NCI-H1048 (cell line): ENCODE measurements around the gene DDX41.

Experiments used
- DNase-seq: peaks from one replicate; lab custom pipeline; 2025; lab: John Stamatoyannopoulos, UW

The DDX41 gene

GRCh38 chr5:177512736-177513380 lies 3.9 kb downstream of the DDX41 start:
- DNase-seq = no peak

- DNase-seq = no peak
Measured at GRCh38 chr5:177511796-177512675, 4.7 kb downstream of the DDX41 start.

GRCh38 chr5:177511181-177511580 lies 5.6 kb downstream of the DDX41 start:
- no peak for DNase-seq

DNA sequence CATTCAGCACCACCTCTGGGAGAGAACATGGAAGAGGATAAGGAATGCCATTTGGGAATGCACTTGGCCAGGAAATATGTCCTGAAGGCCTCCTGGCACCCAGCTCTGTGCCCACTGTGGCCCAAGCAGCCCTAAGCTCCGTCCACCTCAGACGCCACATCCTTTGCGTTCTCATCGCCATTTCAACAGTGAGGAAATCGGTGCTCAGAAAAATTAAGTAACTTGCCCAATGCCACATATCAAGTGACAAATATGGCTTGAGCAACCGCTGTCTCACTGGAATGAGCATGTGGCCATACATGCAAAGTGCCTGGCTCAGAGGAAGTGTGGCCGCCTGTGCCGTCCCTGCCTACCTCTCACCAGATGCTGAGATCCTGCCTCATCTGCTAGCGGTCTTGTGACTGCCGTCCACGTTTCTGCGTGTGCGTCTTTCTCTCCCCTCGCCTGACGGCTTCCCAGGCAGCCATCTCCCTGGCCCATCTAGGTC lies 6.2 kb downstream of the DDX41 start:
- no peak for DNase-seq

DNA sequence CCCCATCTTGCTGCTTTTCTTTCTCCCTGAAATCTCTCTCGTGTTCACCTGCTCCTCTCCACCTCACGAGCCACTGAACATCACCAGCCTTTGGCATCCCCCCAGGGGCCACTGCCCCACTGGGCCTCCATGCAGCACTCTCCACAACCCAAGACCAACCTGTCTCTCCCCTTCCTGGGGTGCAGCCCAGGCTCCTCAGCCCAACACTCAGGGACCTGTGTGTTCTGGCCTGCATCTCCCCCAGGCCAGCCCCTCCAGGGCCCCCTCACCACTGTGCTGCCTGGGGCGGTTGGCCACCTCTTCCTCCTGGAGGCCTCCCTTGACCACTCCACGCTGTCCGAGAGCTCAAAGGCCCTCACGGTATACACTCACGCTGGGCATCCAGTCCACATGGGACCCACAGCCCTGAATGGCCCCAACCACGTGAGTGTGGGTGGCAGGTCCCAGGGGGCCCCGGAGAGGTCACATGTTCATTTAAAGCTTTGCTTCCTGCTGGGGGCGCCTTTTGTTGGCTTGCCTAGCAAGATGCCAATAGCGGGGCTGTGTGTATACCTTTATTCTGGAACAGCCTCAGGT lies 6.7 kb downstream of the DDX41 start:
- DNase-seq = no peak

DNA sequence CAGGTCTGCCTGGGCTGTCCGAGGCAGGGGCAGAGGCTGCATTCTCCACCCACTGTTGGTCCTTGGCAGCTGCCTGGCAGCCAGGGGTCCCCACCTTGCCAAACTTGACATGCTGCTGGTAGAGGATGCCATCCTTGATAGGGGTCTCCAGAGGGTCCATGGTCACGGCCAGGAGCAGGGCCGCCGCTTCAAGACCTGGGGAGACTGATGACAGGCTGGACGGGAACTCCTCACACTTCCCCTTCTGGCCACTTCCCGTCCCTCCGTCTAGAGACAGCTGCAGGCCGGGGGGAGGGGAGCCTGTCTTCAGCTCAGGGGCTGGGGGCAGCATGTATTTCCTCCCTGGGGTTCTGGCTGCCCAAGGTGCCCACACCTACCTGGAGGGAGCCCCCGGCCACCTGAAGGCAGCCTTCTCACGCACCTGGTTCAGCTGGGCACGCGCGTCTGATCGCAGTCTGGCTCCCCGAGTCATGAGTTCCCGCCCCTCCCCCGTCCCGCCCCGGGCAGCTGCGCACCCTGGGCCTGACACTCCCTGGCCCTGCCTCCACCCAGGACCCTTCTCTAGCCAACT lies 7.3 kb downstream of the DDX41 start, which contains the start of gene DOK3:
Gene DOK3 (minus strand): TSS at position 446 of the 571 bp plus-strand sequence. CDS start 286 bp downstream, at position 160.
- no peak for DNase-seq

- no peak for DNase-seq
Measured at GRCh38 chr5:177508837-177509236, 7.9 kb downstream of the DDX41 start.

- DNase-seq = no peak
Measured at GRCh38 chr5:177508221-177508611, 8.5 kb downstream of the DDX41 start.

DNA sequence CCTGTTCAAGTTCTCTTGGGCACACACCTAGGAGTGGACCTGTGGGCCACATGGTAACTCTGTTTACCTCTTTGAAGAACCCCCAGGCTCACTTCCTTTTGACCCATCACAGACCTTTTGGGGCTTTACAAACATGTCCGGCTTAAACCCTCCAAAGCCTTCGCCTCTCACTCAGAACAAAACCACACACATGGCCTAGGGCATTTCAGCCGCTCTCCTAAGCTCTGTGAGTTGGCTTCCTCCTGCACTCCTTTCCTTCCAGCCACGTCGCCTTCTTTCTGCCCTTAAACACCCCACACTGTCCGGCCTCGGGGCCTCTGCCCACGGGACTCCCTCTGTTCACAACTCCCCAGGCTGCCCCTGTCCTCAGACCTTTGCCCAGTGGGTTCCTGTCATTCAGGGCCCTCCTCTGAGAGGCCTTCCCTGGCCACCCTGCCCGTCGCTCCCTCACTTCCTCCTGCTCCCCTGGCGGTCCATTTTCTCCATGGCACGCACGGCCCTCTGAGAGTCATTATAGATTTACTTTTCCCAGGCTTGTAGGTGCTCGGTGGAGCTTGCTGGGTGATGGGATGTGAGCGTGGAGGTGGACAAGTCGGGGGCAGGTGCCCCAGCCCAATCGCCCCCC lies 9.1 kb downstream of the DDX41 start:
- no peak for DNase-seq

DNA sequence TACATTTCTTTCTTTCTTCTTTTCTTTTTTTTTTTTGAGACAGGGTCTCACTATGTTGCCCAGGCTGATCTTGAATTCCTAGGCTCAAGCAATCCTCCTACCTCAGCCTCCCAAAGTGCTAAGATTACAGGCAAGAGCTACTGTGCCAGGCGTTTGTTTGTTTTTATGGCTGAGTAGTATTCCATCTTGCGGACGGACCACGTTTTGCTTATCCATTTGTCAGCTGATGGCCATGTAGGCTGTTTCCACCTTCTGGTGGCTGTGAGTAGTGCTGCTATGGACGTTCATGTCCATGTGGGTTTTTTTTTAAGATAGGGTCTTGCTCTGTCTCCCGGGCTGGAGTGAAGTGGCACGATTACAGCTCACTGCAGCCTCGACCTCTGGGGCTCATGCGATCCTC lies 9.6 kb downstream of the DDX41 start:
- no peak for DNase-seq

GRCh38 chr5:177505075-177505474 lies 11.7 kb downstream of the DDX41 start:
- no peak for DNase-seq

DNA sequence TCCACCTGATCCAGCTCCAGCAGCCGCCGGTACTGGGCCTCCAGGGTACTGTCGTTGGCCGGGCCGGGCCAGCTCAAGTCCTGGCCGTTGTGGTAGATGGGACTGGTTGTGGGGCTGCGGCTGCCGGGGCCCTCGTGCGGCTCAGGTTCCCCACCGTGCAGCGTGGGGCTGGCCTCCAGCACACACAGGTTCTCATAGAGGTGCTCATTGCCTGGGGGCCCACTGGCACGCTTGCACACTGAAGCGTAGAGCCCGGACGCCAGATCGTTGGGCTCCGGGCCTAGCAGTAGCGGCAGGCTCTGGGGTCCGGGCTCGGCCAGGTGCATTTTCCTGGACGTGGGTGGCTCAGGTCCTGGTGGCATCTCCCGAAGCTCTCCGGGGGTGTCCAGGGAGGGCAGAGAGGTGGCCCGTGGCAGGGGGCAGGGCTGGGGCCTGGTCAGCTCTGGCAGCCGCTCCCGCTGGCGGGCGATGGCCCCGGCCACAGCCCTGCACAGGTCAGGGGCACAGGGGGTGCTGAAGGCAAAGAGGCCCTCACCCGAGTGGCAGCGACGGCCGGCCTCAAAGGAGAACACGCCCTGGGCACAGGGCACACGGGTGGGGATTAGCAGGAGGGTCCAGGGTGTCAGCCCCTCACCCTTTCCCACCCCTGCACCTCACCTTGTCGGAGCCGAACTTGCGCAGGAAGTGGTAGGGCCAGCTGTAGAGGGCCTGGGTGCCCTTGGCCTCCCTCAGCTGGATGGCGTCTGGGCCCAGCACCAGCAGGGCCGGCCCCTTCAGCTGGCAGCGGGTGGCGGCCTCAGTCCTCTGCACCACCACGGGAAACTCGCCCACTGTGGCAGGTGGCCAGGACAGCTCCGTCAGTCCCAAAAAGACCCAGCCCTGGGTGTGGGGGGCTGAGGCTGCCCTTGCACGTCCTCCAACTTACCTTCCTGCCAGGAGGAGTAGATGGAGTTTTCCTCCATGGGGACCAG lies 12.4 kb downstream of the DDX41 start:
- no peak for DNase-seq

DNA sequence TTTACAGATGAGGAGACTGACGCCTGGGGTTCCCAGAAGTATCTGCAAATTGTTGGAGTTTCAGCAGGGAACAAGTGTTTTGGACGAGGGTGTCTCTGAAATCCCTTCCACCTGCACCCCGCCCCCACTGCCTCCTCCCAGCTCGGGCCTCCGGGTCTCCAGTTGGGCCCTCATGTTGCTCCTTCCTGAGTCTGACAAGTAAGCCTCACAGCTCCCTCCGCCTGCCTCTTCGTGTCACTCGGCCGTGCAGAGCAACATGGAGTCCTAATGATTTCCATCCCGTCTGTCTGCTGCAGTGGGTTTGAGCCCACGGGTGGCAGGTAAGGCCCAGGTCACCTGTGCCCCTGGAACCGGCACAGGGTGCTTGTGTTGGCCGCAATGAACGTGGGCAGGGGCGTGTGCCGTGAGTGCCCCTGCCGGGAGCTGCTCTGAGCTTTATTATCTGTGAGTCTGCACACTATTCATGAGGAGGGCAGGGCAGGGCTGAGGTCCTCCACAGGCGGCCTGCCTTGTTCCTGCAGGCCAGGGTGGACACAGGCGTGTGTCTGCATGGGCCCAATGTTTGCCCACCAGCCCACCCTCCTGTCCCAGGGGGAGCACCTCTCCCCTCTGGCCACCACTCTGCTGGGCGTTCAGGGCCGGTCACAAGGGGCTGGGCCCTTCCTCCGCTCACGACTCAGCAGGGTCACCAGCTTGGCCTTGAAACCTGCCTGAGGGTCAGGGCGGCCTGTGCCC lies 13.2 kb downstream of the DDX41 start:
- DNase-seq = no peak

- DNase-seq = no peak
Measured at GRCh38 chr5:177502886-177503285, 13.9 kb downstream of the DDX41 start.

DNA sequence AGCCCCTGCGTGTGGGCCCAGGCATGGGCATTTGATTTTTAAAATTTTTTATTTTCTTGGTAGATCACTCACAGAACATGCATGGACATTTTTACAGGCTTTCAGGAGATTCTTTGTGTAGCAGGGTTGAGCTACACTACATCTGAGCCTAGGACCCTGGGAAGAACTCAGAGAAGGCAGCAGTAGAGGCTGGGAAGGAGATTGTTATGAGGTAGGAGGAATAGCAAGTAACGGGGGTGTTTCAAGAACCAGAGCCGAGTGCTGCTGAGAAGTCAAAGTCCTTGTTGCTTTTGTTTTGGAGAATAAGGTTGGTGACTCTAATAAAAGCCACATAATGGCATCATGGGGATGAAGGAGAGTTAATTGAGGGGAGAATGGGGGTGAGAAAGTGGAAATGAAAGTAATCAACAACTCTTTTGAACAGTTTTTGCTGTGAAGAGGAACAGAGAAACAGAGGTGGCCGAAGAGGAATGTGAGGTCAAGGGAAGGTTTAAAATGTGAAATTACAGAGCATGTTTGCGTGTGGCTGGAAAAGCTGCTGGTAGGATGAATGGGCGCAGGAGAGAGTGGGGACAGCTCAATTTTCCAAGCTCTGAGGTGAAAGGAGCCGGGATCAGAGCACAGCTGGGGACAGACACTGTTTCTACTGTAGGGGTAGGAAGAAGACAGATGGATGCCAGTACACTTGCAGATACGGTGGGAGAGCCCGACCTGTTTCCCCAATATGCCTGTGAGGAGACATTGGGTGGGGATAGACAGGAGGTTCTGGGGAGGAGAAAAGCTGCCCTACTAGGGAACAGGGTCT lies 14.7 kb downstream of the DDX41 start:
- DNase-seq = no peak

- no peak for DNase-seq
Measured at GRCh38 chr5:177500685-177501522, 15.9 kb downstream of the DDX41 start.

- DNase-seq = no peak
Measured at GRCh38 chr5:177499842-177500241, 16.9 kb downstream of the DDX41 start.

GRCh38 chr5:177498013-177498787 lies 18.6 kb downstream of the DDX41 start:
- DNase-seq = no peak
